ENCODE data around the gene USP46.

DNA sequence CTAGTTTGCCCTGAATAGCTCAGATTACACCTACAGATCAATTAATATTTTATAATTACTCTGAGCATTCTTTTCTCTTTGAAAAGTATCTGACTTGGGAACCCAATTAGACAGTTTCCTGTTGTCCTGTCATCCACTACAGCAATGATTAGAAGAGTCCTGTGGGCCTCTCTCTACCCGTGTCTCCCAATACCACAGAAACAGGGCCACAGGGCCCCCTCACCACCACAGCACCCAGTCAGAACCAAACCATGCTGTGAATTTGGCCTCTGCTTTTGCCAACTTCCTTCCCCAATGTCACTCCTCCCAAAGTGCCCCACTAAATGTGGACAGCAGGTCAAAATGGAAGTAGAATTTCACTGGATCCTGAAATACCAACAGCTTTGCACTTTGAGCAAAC, 10.3 kb downstream of the USP46 start:
- TF ChIP-seq, protein P1, sequence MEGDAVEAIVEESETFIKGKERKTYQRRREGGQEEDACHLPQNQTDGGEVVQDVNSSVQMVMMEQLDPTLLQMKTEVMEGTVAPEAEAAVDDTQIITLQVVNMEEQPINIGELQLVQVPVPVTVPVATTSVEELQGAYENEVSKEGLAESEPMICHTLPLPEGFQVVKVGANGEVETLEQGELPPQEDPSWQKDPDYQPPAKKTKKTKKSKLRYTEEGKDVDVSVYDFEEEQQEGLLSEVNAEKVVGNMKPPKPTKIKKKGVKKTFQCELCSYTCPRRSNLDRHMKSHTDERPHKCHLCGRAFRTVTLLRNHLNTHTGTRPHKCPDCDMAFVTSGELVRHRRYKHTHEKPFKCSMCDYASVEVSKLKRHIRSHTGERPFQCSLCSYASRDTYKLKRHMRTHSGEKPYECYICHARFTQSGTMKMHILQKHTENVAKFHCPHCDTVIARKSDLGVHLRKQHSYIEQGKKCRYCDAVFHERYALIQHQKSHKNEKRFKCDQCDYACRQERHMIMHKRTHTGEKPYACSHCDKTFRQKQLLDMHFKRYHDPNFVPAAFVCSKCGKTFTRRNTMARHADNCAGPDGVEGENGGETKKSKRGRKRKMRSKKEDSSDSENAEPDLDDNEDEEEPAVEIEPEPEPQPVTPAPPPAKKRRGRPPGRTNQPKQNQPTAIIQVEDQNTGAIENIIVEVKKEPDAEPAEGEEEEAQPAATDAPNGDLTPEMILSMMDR (conservative IDR thresholded peaks at IDR 0.05; ENCODE audit: low read depth, low read length) = no peak
- no peak for TF ChIP-seq EZH2 (IDR thresholded peaks at IDR 0.05; ENCODE audit: borderline replicate concordance, low read depth, low read length, poor library complexity, severe bottlenecking)
